ENCODE measurements around the gene TFB1M. TPM values are rescaled to one million over a fixed set of nuclear protein-coding genes. Genes with fewer than 3 reads are reported as not detected.
"Not testable (repeated sequence)": the region's sequence is repeated elsewhere in the genome, so short reads cannot be mapped to it uniquely, and the experiment has no call there.

The TFB1M gene
- polyA plus RNA-seq (ENCODE audit: insufficient read length in 10 of 10), result 10 to 100 TPM in 8 of 10 donors, 1 to 10 TPM in 2; 8.9 to 18.1 (median 13.3) TPM
- long read RNA-seq, donor 1, partial matches to known transcripts, result 0 of 1 reads
- long read RNA-seq, donor 1, other reads (novel, unspliced or antisense), result 0 of 1 reads
- long read RNA-seq, donor 2, transcript TFB1M-201 (7 exons, 1,424 nt), result major isoform, 5 of 5 reads
- long read RNA-seq, donor 2, partial matches to known transcripts, result 0 of 5 reads
- long read RNA-seq, donor 2, other reads (novel, unspliced or antisense), result 0 of 5 reads
- long read RNA-seq, donor 3, result 0 reads
- long read RNA-seq, donor 4, partial matches to known transcripts, result 0 of 2 reads
- long read RNA-seq, donor 4, other reads (novel, unspliced or antisense), result 0 of 2 reads
- long read RNA-seq, donor 5, partial matches to known transcripts, result 0 of 1 reads
- long read RNA-seq, donor 5, other reads (novel, unspliced or antisense), result 0 of 1 reads
- long read RNA-seq, donor 6, transcript TFB1M-201 (7 exons, 1,424 nt), result major isoform, 5 of 5 reads
- long read RNA-seq, donor 6, partial matches to known transcripts, result 0 of 5 reads
- long read RNA-seq, donor 6, other reads (novel, unspliced or antisense), result 0 of 5 reads
- long read RNA-seq, donor 7, transcript TFB1M-201 (7 exons, 1,424 nt), result major isoform, 6 of 6 reads
- long read RNA-seq, donor 7, partial matches to known transcripts, result 0 of 6 reads
- long read RNA-seq, donor 7, other reads (novel, unspliced or antisense), result 0 of 6 reads
- long read RNA-seq, donor 8, partial matches to known transcripts, result 0 of 4 reads
- long read RNA-seq, donor 8, other reads (novel, unspliced or antisense), result 0 of 4 reads
- long read RNA-seq, donor 9, partial matches to known transcripts, result 0 of 1 reads
- long read RNA-seq, donor 9, other reads (novel, unspliced or antisense), result 0 of 1 reads

DNA sequence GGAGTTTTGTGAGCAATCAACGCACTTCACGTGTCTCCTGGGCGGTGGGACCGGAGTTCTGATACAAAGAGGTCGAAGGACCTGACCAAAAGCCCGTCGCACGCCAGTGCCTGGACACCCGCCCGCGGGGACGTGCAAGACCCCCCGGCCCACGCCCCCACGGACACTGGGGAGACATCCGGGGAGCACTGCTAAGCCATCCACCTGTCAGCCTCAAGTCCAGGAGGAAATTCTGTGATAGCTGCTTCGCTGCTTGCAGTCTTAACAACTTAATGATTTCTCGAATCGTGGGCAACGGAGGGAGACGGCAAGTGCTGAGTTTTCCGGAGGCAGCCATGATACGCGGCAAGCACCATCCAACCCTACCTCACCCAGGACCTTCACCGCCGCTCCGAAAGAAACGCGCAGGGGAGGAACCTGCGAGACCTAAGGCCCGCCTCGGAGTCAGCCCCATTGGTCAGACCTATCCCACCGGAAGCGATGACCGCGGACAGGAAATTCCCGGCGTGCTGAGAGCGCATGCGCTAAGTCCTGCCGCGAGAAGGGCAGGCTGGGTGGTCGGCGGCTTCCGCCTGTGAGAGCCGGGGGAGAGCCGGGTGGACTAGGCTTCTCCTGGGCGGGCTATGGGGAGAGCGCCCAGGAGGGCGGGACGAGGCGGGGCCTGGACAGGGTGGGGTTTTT is at the start of gene TFB1M:
Gene TFB1M (minus strand): TSS at position 393 of the 681 bp plus-strand sequence. CDS start 56 bp downstream, at position 337.
- peak; percentile 99 for DNase-seq

DNA sequence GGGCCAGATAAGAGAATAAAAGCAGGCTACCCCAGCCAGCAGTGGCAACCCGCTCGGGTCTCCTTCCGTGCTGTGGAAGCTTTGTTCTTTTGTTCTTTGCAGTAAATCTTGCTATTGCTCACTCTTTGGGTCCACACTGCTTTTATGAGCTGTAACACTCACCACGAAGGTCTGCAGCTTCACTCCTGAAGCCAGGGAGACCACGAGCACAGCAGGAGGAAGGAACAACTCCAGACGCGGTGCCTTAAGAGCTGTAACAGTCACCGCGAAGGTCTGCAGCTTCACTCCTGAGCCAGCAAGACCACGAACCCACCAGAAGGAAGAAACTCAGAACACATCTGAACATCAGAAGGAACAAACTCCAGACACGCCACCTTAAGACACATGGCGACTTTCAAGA is 49.7 kb upstream of the TFB1M start:
- DNase-seq, result not testable (repeated sequence)

DNA sequence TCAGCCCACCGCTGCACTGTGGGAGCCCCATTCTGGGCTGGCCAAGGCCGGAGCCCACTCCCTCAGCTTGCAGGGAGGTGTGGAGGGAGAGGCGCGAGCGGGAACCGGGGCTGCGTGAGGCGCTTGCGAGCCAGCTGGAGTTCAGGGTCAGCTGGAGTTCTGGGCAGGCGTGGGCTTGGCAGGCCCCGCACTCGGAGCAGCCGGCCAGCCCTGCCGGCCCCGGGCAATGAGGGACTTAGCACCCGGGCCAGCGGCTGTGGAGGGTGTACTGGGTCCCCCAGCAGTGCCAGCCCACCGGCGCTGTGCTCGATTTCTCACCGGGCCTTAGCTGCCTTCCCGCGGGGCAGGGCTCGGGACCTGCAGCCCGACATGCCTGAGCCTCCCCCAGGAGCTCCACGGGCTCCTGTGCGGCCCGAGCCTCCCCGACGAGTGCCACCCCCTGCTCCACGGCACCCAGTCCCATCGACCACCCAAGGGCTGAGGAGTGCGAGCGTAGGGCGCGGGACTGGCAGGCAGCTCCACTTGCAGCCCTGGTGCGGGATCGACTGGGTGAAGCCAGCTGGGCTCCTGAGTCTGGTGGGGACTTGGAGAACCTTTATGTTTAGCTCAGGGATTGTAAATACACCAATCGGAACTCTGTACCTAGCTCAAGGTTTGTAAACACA is 48.8 kb upstream of the TFB1M start:
- DNase-seq, result not testable (repeated sequence)

DNA sequence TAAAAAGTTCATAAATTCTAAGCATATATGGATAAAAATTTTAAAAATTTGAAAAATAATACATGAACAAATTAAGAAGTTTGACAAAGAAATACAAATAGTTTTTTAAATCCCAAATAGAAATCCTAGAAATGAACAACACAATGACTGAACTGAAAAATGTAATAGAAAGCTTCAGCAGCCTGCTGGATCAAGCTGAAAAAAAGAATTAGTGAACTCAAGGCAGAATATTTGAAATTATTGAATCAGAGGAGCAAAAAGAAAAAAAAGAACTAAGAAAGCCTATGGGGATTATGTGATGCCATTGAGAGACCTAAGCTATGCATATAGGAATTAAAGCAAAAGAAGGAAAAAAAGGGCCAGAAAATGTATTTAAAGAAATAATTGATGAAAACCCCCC is 39.9 kb upstream of the TFB1M start:
- DNase-seq, result no peak

DNA sequence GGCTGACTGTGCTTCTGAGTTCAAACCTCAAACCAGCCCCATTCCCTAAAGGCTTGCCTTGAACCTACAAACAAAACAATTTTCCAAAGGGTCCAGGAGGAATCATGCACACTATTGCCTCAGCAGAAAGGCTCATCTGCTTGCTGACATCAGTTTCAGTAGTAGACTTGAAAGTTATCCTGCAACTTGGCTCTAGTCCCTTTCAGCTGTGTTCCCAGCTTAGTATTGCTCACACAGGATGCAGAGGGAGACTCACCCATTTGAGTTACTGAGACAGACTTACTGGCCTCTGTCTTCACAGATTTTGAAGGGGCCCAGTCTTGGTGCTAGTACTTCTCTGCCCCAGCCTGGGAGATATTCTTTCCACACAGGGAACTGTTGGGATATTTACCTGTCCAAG is 38.5 kb upstream of the TFB1M start:
- no peak for DNase-seq

- DNase-seq, result no peak
Observed at GRCh38 chr6:155352130-155352420, 37.8 kb upstream of the TFB1M start.

DNA sequence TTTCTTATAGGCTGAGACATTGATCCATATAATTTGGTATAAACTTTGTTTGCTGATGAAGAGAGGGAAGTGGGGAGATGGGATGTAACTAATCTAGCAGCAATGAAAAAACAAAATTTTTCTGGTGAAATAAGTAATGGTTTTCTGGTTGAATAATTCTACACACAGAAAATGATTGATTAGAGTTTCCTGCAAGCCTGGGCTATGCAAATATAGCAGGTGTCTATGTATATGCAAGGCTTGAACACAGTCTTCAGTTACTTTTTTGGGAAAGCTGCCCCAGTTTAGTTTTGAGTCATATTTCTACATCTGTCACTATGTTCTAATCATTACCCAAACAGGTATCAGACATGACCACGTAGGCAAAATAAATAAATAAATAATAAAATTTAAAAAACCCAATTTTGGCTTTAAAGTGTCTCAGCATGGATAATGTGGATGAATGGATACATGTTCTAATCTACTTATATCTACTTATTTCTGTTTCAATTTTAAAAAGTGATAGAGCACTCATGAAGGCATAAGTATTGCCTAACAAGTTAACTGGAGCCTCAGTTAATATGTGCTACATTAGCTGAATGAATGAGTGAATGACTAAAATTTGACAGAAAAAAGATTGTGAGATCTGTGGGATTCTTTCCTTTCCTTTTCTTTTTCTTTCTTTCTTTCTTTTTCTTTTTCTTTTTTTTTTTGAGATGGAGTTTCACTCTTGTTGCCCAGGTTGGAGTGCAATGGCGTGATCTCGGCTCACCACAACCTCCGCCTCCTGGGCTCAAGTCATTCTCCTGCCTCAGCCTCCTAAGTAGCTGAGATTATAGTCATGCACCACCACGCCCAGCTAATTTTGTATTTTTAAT is 37.2 kb upstream of the TFB1M start:
- DNase-seq, result no peak

GRCh38 chr6:155349956-155350355 is 35.7 kb upstream of the TFB1M start:
- no peak for DNase-seq

DNA sequence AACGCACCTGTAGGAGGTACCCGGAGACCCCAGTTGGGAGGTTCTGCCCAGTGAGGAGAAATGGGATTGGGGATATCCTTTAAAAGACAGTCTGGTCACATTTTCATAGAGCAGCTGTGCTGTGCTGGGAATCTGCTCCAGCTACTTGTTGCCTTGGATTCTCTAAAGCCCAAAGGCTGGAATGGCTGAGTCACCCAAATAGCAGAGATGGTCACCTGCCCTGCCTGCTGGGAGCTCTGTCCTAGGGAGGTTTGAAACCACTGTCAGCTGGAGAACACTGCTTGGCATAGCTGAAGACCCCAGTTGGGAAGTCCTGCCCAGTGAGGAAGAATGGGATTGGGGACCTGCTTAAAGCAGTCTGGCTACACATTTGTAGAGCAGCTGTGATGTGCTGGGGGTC is 34.8 kb upstream of the TFB1M start:
- DNase-seq, result no peak

GRCh38 chr6:155347800-155348199 is 33.5 kb upstream of the TFB1M start:
- DNase-seq, result no peak

DNA sequence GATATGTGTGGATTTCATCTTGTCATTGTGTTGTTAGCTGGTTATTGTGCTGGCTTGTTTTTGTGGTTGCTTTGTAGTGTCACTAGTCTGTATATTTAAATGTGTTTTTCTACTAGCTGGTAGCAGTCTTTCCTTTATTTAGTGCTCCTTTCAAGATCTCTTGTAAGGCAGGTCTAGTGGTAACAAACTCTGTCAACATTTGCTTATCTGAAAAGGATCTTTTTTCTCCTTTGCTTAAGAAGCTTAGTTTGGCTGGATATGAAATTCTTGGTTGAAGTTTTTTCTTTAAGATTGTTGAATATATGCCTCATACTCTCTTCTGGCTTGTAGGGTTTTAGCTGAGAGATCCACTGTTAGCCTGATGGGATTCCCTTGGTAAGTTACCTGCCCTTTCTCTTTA is 32.7 kb upstream of the TFB1M start:
- no peak for DNase-seq

- no peak for DNase-seq
Observed at GRCh38 chr6:155344341-155345006, 30.2 kb upstream of the TFB1M start.

DNA sequence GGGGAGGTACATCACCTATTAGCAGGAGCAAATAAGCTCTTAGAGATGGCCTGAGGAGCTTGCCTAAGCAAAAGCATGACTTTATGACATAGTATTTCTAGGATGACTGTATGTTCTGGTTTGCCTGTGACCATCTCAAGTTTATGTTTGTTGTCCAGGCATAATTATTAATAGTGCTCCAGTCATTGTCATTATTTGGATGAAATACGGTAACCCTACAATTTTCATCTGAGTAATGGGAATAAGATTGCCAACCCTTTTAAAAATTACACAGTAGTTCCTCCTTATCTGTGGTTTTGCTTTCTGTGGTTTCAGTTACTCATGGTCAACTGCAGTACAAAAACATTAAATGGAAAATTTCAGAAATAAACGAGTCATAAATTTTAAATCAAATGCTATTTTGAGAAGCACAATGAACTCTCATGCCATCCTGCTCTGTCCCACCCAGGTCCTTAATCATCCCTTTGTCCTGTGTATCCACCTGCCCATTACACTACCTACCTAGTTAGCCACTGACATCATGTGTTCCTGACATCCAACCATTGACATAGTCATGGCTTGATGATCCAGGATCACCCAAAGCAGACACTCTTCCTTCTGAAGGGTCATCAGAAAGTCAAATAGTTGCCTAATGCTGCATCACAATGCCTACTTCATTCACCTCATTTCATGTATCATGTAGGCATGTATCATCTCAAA is 27.0 kb upstream of the TFB1M start:
- DNase-seq, result peak in 1 of 3 donors; percentile 34

GRCh38 chr6:155340464-155341129 is 26.3 kb upstream of the TFB1M start:
- DNase-seq, result no peak

- DNase-seq, result not testable (repeated sequence)
Observed at GRCh38 chr6:155339929-155340328, 25.6 kb upstream of the TFB1M start.

- not testable (repeated sequence) for DNase-seq
Observed at GRCh38 chr6:155338237-155338636, 24.0 kb upstream of the TFB1M start.

GRCh38 chr6:155335265-155335664 is 21.0 kb upstream of the TFB1M start:
- DNase-seq, result no peak

- DNase-seq, result not testable (repeated sequence)
Observed at GRCh38 chr6:155334073-155334472, 19.8 kb upstream of the TFB1M start.

- DNase-seq, result no peak
Observed at GRCh38 chr6:155333414-155333813, 19.1 kb upstream of the TFB1M start.

All from muscle of back (tissue), 13 donors.